IPS-20b (cell line): ENCODE results near the gene NEO1.

ENCODE experiments used
- H3K27ac ChIP-seq: one replicate; pipeline ENCODE4 v1.5.1; 2013; ENCODE audit warnings: low read length
- H3K27me3 ChIP-seq: 2 replicates; pipeline ENCODE4 v1.6.1; 2013; ENCODE audit warnings: mild to moderate bottlenecking, low read length, inconsistent platforms; ENCODE audit not compliant: insufficient read depth
- H3K36me3 ChIP-seq: 2 replicates; pipeline ENCODE4 v1.6.1; 2013; ENCODE audit warnings: low read depth, mild to moderate bottlenecking, inconsistent platforms, low read length, moderate library complexity; ENCODE audit not compliant: insufficient read depth
- H3K4me1 ChIP-seq: 2 replicates; pipeline ENCODE4 v1.6.1; 2013; ENCODE audit warnings: mild to moderate bottlenecking, control low read depth, inconsistent platforms, low read length, moderate library complexity; ENCODE audit not compliant: insufficient read depth
- H3K4me3 ChIP-seq: 2 replicates; pipeline ENCODE4 v1.5.1; 2013; ENCODE audit warnings: mild to moderate bottlenecking, low read length, inconsistent platforms
- H3K9ac ChIP-seq: 2 replicates; pipeline ENCODE4 v1.6.1; 2013; ENCODE audit warnings: low read depth, mild to moderate bottlenecking, inconsistent platforms, low read length, moderate library complexity
- H3K9me3 ChIP-seq: 2 replicates; pipeline ENCODE4 v1.6.1; 2013; ENCODE audit warnings: mild to moderate bottlenecking, low read depth, low read length, inconsistent platforms; ENCODE audit not compliant: insufficient read depth

Gene NEO1

DNA sequence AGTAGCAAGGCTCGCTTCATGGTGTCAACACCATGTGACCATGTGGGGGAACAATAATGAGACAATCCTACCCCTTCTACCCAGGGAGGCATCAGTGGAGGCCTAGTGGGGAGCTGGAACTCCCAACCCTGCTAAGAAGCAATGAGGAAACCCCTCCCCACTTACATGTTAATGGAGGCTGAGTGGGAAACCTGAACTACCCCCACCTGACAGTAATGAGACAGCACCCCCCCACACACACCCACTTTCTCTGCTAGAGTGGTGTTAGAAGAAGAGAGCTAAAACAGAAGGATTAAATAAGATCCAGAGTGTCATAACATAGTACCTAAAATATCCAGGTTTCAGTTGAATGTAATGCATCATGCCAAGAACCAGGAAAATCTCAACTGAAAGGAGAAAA, 78.6 kb downstream of the NEO1 start:
- Histone ChIP-seq H3K9me3 (no peaks in the 10 kb centered on the region), H3K36me3 (peaks cover 26% of the 10 kb centered on the region; the same call in 1 of the 2 replicates), H3K4me1 (no peaks in the 10 kb centered on the region), H3K27me3 (no peaks in the 10 kb centered on the region), H3K4me3 (no peak overlapping the region), H3K27ac (no peak overlapping the region), H3K9ac (no peak overlapping the region)

DNA sequence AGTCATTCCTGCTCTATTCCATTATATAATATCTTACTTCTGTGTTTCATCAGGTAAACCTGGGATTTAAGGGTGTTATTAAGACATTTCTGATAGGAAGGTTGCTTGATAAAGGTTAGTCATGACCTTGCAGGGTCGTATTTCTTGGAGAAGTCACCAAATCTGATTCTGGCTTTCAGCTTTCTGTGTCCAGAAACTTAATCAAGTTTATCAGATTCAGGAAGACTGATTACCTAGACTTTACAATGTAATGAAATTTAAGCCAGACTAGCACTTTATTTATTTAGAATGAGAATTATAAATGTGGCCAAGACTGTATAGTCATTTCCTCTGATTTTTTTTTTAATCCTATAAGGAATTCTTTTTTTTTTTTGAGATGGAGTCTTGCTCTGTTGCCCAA, 81.9 kb downstream of the NEO1 start:
- Histone ChIP-seq H3K9ac (no peak overlapping the region), H3K4me1 (no peaks in the 10 kb centered on the region), H3K4me3 (no peak overlapping the region), H3K9me3 (no peaks in the 10 kb centered on the region), H3K27me3 (no peaks in the 10 kb centered on the region), H3K27ac (no peak overlapping the region), H3K36me3 (peaks cover 14% of the 10 kb centered on the region; the same call in 1 of the 2 replicates)

DNA sequence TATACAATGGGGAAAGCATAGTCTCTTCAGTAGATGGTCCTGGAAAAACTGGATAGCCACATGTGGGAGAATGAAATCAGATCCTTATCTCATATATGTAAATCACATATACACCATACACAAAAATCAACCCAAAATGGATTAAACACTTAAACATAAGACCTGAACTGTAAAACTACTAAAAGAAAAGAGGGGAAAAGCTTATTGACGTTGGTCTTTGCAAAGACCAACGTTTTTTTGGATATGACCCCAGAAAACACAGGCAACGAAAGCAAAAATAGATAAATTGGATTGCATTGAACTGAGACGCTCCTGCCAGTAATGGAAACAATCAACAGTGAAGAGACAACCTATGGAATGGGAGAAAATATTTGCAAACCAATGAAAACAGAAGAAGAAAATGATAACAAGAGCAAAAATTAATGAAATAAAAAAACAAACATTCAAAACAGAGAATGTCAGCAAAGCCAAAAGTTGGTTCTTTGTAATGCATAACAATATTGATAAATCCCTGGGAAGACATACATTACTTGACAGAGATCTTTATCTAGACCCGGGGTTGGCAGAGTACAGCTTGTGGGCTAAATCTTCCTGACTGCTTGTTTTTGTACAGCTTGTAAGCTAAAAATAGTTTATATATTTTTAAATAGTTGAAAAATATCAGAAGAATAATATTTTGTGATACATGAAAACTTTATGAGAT, 86.9 kb downstream of the NEO1 start:
- H3K4me1 ChIP-seq: no peaks in the 10 kb centered on the region
- H3K9me3 ChIP-seq: no peaks in the 10 kb centered on the region
- H3K9ac ChIP-seq: no peak overlapping the region
- no peak overlapping the region for H3K4me3 ChIP-seq
- peaks cover 9% of the 10 kb centered on the region; the same call in 1 of the 2 replicates for H3K36me3 ChIP-seq
- H3K27ac ChIP-seq: no peak overlapping the region
- no peaks in the 10 kb centered on the region for H3K27me3 ChIP-seq

DNA sequence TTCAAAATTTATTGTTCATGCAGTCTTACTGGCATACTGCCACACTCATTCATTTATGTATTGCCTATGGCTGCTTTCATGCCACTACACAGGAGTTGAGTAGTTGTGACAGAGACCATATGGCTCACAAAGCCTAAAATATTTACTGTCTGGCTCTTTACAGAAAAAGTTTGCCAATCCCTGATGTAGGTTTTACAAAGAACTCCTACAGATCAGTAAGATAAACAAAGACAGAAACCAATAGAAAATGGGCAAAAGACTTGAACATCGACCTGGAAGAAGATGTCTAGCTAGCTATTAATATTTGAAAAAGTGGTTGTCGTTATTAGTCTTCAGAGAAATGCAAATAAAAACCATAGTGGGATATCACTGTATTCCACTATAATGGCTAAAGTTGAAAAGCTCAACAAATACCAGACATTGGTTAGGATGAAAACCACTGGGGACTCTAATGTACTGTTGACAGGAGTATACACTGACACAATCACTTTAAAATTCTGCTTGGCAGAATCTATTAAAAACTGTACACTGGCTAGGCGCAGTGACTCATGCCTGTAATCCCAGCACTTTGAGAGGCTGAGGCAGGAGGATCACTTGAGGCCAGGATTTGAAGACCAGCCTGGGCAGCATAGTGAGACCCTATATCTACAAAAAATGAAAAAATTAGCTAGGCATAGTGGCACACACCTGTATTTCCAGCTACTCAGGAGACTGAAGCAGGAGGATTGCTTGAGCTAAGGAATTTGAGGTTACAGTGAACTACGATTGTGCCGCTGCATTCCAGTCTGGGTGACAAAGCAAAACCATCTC, 87.7 kb downstream of the NEO1 start:
- Histone ChIP-seq H3K9ac (no peak overlapping the region), H3K36me3 (peaks cover 9% of the 10 kb centered on the region; the same call in 1 of the 2 replicates), H3K4me1 (no peaks in the 10 kb centered on the region), H3K27ac (no peak overlapping the region), H3K27me3 (no peaks in the 10 kb centered on the region), H3K4me3 (no peak overlapping the region), H3K9me3 (no peaks in the 10 kb centered on the region)

- Histone ChIP-seq H3K9ac (no peak overlapping the region), H3K36me3 (peaks cover 11% of the 10 kb centered on the region; the same call in 1 of the 2 replicates), H3K9me3 (no peaks in the 10 kb centered on the region), H3K4me3 (no peak overlapping the region), H3K4me1 (no peaks in the 10 kb centered on the region), H3K27ac (no peak overlapping the region), H3K27me3 (no peaks in the 10 kb centered on the region)
Measured at GRCh38 chr15:73141216-73141900, 89.1 kb downstream of the NEO1 start.

DNA sequence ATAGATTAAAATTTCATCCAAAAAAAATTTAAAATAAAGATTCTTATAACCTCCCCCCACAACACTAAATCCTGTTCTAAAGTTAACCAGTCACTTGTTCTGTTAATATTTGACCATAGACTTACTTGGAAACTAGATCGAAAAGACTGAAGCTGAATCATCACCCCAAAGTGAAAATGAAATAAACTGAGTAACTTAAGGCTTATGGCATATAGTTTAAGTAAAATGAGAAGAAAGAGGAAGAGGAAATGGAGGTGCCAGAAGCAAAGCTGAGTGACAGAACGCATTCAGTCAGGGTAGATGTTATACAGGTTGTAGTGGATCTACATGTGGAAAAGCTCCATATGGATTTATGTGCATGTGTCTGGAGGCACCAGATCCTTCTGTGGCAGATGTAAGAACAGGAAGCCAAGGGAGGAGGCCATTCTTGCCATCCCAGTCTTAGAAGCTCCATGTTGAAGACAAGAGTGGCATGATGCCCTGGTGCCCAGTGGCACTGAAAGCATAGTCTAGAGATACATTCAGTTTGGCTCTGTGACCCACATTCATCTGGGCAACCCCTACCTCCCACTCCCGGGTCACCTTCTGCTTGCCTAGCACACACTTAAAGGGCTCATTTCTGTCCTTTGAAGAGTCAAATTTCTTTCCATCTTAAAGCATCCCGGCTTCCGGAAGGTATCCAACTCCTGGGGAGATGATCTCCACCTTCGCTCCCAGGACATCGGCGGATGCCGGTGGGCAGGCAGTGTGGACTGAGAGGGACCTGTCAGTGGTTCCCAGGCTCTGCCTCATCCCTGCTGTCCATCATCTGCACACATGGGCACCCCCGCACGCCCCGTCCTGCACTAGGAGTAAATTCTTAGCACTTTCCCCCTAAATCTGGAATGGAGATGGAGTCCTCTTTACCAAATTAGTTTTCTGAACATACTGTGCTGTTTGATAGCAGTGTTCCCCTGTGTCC, 90.8 kb downstream of the NEO1 start:
- Histone ChIP-seq H3K4me3 (no peak overlapping the region), H3K36me3 (peaks cover 8% of the 10 kb centered on the region; the same call in 1 of the 2 replicates), H3K9ac (no peak overlapping the region), H3K27ac (no peak overlapping the region), H3K9me3 (no peaks in the 10 kb centered on the region), H3K27me3 (no peaks in the 10 kb centered on the region), H3K4me1 (no peaks in the 10 kb centered on the region)

GRCh38 chr15:73143763-73144155, 91.5 kb downstream of the NEO1 start:
- H3K4me1 ChIP-seq: no peaks in the 10 kb centered on the region
- H3K27me3 ChIP-seq: no peaks in the 10 kb centered on the region
- no peaks in the 10 kb centered on the region for H3K9me3 ChIP-seq
- no peak overlapping the region for H3K4me3 ChIP-seq
- peaks cover 8% of the 10 kb centered on the region; the same call in 1 of the 2 replicates for H3K36me3 ChIP-seq
- H3K9ac ChIP-seq: no peak overlapping the region
- H3K27ac ChIP-seq: no peak overlapping the region

DNA sequence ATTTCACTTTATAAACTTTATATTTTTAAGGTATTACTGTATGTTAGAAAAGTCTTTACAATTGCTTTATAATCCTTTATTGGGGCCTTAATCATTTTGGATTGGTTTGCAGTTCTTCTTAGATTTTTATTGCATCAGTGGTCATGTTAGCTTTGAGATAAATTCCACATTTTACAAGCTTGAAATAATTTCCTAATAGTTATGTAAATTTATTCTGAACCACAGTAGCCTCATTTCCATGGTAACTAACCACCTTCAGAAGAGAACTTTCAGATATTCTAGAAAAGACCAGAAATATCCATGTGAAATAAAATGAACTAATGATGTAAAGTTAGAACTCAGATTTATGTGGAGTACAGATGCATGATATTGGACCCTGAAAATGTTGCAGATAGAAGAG, 94.2 kb downstream of the NEO1 start:
- no peaks in the 10 kb centered on the region for H3K9me3 ChIP-seq
- H3K4me1 ChIP-seq: no peaks in the 10 kb centered on the region
- H3K9ac ChIP-seq: no peak overlapping the region
- H3K27ac ChIP-seq: no peak overlapping the region
- H3K36me3 ChIP-seq: peaks cover 8% of the 10 kb centered on the region; the same call in 1 of the 2 replicates
- no peak overlapping the region for H3K4me3 ChIP-seq
- H3K27me3 ChIP-seq: no peaks in the 10 kb centered on the region

DNA sequence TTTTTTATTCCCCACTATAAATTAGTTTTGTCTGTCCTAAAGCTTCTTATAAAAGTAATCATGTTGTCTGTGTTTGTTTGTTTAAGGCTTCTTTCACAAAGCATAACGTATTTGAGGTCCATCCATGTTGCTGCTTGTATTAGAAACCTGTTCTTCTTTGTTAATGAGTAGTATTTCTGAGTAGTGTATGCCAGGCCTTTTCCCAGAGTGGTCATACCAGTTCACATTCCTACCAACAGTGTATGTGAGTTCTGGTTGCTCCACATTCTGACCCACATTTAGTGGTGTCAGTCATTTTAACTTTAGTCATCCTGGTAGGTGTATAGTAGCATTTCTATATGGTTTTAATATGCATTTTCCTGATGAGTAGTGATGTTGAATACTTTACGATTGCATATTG, 98.6 kb downstream of the NEO1 start:
- no peaks in the 10 kb centered on the region for H3K4me1 ChIP-seq
- no peak overlapping the region for H3K9ac ChIP-seq
- no peak overlapping the region for H3K4me3 ChIP-seq
- H3K27ac ChIP-seq: no peak overlapping the region
- H3K9me3 ChIP-seq: no peaks in the 10 kb centered on the region
- H3K36me3 ChIP-seq: 0 out of 2 replicates have a peak, but pooled peaks cover 4% of the 10 kb centered on the region
- no peaks in the 10 kb centered on the region for H3K27me3 ChIP-seq

- H3K27me3 ChIP-seq: no peaks in the 10 kb centered on the region
- no peak overlapping the region for H3K9ac ChIP-seq
- no peaks in the 10 kb centered on the region for H3K36me3 ChIP-seq
- H3K27ac ChIP-seq: no peak overlapping the region
- H3K4me3 ChIP-seq: no peak overlapping the region
- no peaks in the 10 kb centered on the region for H3K9me3 ChIP-seq
- no peaks in the 10 kb centered on the region for H3K4me1 ChIP-seq
Measured at GRCh38 chr15:73153024-73153423, 100.8 kb downstream of the NEO1 start.

- Histone ChIP-seq H3K9me3 (no peaks in the 10 kb centered on the region), H3K9ac (no peak overlapping the region), H3K36me3 (no peaks in the 10 kb centered on the region), H3K27ac (no peak overlapping the region), H3K4me3 (no peak overlapping the region), H3K27me3 (no peaks in the 10 kb centered on the region), H3K4me1 (no peaks in the 10 kb centered on the region)
Measured at GRCh38 chr15:73153447-73153846, 101.2 kb downstream of the NEO1 start.
